Small intestine (tissue), 7 donors: Measurements from ENCODE around the gene TM4SF4. TPM values are rescaled to one million over a fixed set of nuclear protein-coding genes. Genes with fewer than 3 reads are reported as not detected.

Experiments
- DNase-seq, 2 donors: peaks; one replicate each; pipeline versions ENCODE4 v3.0.0 to v3.0.0-alpha.2; 2013
- FAIRE-seq: peaks from 2 replicates; lab custom pipeline; 2012; peaks lifted over from hg19 to GRCh38; lab: Jason Lieb, UNC
- H3K27ac ChIP-seq, 3 donors: one replicate each; pipeline ENCODE4 v1.5.1; 2013; ENCODE audit warnings: low read length in 2 of 3, mild to moderate bottlenecking in 2 of 3, control low read depth in 1 of 3, inconsistent platforms in 1 of 3, low read depth in 1 of 3, moderate library complexity in 1 of 3
- H3K27me3 ChIP-seq, 3 donors: one replicate each; pipeline ENCODE4 v1.6.1; 2013; ENCODE audit warnings: low read length in 3 of 3, inconsistent platforms in 1 of 3; ENCODE audit not compliant: control insufficient read depth in 3 of 3, insufficient read depth in 3 of 3
- H3K36me3 ChIP-seq, 3 donors: one replicate each; pipeline ENCODE4 v1.6.1; 2013; ENCODE audit warnings: low read length in 3 of 3, inconsistent platforms in 1 of 3, low read depth in 1 of 3, mild to moderate bottlenecking in 1 of 3, moderate library complexity in 1 of 3; ENCODE audit not compliant: control insufficient read depth in 3 of 3, insufficient read depth in 2 of 3
- H3K4me1 ChIP-seq, 3 donors: one replicate each; pipeline ENCODE4 v1.6.1; 2013; ENCODE audit warnings: low read length in 2 of 3, inconsistent platforms in 1 of 3, low read depth in 1 of 3, mild to moderate bottlenecking in 1 of 3, moderate library complexity in 1 of 3; ENCODE audit not compliant: control insufficient read depth in 3 of 3, insufficient read depth in 2 of 3
- H3K4me3 ChIP-seq, 3 donors: one replicate each; pipeline ENCODE4 v1.5.1; 2013; ENCODE audit warnings: low read length in 3 of 3, control low read depth in 1 of 3, inconsistent platforms in 1 of 3, low read depth in 1 of 3, mild to moderate bottlenecking in 1 of 3, moderate library complexity in 1 of 3
- H3K9me3 ChIP-seq, 2 donors: one replicate each; pipeline ENCODE4 v1.6.1; 2013; ENCODE audit warnings: low read depth in 1 of 2, low read length in 1 of 2; ENCODE audit not compliant: control insufficient read depth in 2 of 2, insufficient read depth in 1 of 2
- WGBS, 3 donors: extraction: QIAGEN DNeasy Blood & Tissue Kit; methylation state at CpG; one replicate each; pipeline ENCODE4 v1.1.7; 2013; 5-methylcytosine and 5-hydroxymethylcytosine counted together
- polyA plus RNA-seq, 4 donors: library from polyadenylated mRNA; stranded (reverse) in 3 of 4; unstranded in 1 of 4; fragments of 200-250 nt in 3 of 4; fragments of 120-200 nt in 1 of 4; gene quantifications; one replicate each; pipeline versions ENCODE4 v1.2.1 to v1.2.3, GENCODE V29; 2013
- donor health status: healthy with polysubstance abuse.
- donor health status: control.
- donor health status: control.
- donor health status: Bipolar disorder and iron deficiency.
- donor health status: healthy.

TM4SF4 gene
- polyA plus RNA-seq, 4 donors = 14.2 to 2,254 (median 658) TPM

GRCh38 chr3:149479621-149480325 lies 5.3 kb downstream of the TM4SF4 start:
- Histone ChIP-seq H3K27me3 (no peaks in the 10 kb centered on the region), H3K9me3 (no peaks in the 10 kb centered on the region), H3K4me3 (peak overlapping the region in 1 of 3 donors; percentile 57), H3K27ac (peak overlapping the region; percentile 7 to 25 (median 18)), H3K36me3 (peaks cover 0 to 17% (median 14%) of the 10 kb centered on the region in 3 donors), H3K4me1 (peaks cover 0 to 11% (median 0%) of the 10 kb centered on the region in 3 donors)
- DNase-seq (no peak), FAIRE-seq (no peak)
- WGBS, 3 donors = 64 to 75% (median 70%) methylated on average over 14 of the region's 14 CpGs

- Histone ChIP-seq H3K27me3 (no peaks in the 10 kb centered on the region), H3K9me3 (no peaks in the 10 kb centered on the region), H3K36me3 (peaks cover 0 to 17% (median 14%) of the 10 kb centered on the region in 3 donors), H3K4me1 (peaks cover 0 to 10% (median 0%) of the 10 kb centered on the region in 3 donors), H3K27ac (peak overlapping the region in 2 of 3 donors; percentile 7 to 18), H3K4me3 (peak overlapping the region in 1 of 3 donors; percentile 57)
- no peak for FAIRE-seq
- WGBS, 3 donors = 70 to 72% (median 70%) methylated on average over 15 of the region's 15 CpGs
- DNase-seq = peak; percentile 80 to 83
Observed at GRCh38 chr3:149480326-149481017, 6.0 kb downstream of the TM4SF4 start.

GRCh38 chr3:149481056-149481455 lies 6.6 kb downstream of the TM4SF4 start:
- no peak for FAIRE-seq
- Histone ChIP-seq H3K4me3 (peak overlapping the region in 1 of 3 donors; percentile 8), H3K4me1 (peaks cover 0 to 10% (median 0%) of the 10 kb centered on the region in 3 donors), H3K27ac (no peak overlapping the region), H3K36me3 (peaks cover 0 to 17% (median 14%) of the 10 kb centered on the region in 3 donors), H3K27me3 (no peaks in the 10 kb centered on the region), H3K9me3 (no peaks in the 10 kb centered on the region)
- 87 to 97% (median 88%) methylated on average over 3 of the region's 3 CpGs for WGBS, 3 donors
- no peak for DNase-seq

GRCh38 chr3:149481491-149481890 lies 7.0 kb downstream of the TM4SF4 start:
- Histone ChIP-seq H3K27ac (no peak overlapping the region), H3K4me1 (peaks cover 0 to 10% (median 0%) of the 10 kb centered on the region in 3 donors), H3K27me3 (no peaks in the 10 kb centered on the region), H3K4me3 (peak overlapping the region in 1 of 3 donors; percentile 8), H3K36me3 (peaks cover 0 to 17% (median 12%) of the 10 kb centered on the region in 3 donors), H3K9me3 (no peaks in the 10 kb centered on the region)
- DNase-seq (no peak), FAIRE-seq (no peak)
- 90 to 93% (median 92%) methylated on average over 2 of the region's 2 CpGs for WGBS, 3 donors

- WGBS, 3 donors = 81 to 89% (median 84%) methylated on average over 5 of the region's 5 CpGs
- H3K27me3 ChIP-seq = no peaks in the 10 kb centered on the region
- H3K9me3 ChIP-seq = no peaks in the 10 kb centered on the region
- no peak overlapping the region for H3K27ac ChIP-seq
- H3K4me1 ChIP-seq = no peaks in the 10 kb centered on the region
- peaks cover 0 to 23% (median 9%) of the 10 kb centered on the region in 3 donors for H3K36me3 ChIP-seq
- no peak overlapping the region for H3K4me3 ChIP-seq
- FAIRE-seq = no peak
- DNase-seq = no peak
Observed at GRCh38 chr3:149486726-149487125, 12.2 kb downstream of the TM4SF4 start.

GRCh38 chr3:149487598-149488197 lies 13.2 kb downstream of the TM4SF4 start:
- peaks cover 0 to 25% (median 9%) of the 10 kb centered on the region in 3 donors for H3K36me3 ChIP-seq
- no peaks in the 10 kb centered on the region for H3K27me3 ChIP-seq
- FAIRE-seq (no peak), DNase-seq (no peak)
- 69 to 78% (median 72%) methylated on average over 6 of the region's 6 CpGs for WGBS, 3 donors
- H3K9me3 ChIP-seq = no peaks in the 10 kb centered on the region
- no peaks in the 10 kb centered on the region for H3K4me1 ChIP-seq
- H3K4me3 ChIP-seq = no peak overlapping the region
- H3K27ac ChIP-seq = no peak overlapping the region

- no peak for FAIRE-seq
- Histone ChIP-seq H3K36me3 (peaks cover 0 to 27% (median 9%) of the 10 kb centered on the region in 3 donors), H3K9me3 (no peaks in the 10 kb centered on the region), H3K27me3 (no peaks in the 10 kb centered on the region), H3K27ac (no peak overlapping the region), H3K4me1 (no peaks in the 10 kb centered on the region), H3K4me3 (no peak overlapping the region)
- 63 to 76% (median 73%) methylated on average over 6 of the region's 6 CpGs for WGBS, 3 donors
- DNase-seq = no peak
Observed at GRCh38 chr3:149489060-149489690, 14.7 kb downstream of the TM4SF4 start.
